CD4-positive, alpha-beta T cell treated with Interleukin-10 for 1 hour (primary cell): ENCODE measurements around the gene PPDPF.
"Not testable (repeated sequence)": the region's sequence is repeated elsewhere in the genome, so short reads cannot be mapped to it uniquely, and the experiment has no call there.

Experiments used
- DNase-seq: peaks from one replicate; pipeline ENCODE4 v3.0.0-alpha.2; 2020

Gene PPDPF

DNA sequence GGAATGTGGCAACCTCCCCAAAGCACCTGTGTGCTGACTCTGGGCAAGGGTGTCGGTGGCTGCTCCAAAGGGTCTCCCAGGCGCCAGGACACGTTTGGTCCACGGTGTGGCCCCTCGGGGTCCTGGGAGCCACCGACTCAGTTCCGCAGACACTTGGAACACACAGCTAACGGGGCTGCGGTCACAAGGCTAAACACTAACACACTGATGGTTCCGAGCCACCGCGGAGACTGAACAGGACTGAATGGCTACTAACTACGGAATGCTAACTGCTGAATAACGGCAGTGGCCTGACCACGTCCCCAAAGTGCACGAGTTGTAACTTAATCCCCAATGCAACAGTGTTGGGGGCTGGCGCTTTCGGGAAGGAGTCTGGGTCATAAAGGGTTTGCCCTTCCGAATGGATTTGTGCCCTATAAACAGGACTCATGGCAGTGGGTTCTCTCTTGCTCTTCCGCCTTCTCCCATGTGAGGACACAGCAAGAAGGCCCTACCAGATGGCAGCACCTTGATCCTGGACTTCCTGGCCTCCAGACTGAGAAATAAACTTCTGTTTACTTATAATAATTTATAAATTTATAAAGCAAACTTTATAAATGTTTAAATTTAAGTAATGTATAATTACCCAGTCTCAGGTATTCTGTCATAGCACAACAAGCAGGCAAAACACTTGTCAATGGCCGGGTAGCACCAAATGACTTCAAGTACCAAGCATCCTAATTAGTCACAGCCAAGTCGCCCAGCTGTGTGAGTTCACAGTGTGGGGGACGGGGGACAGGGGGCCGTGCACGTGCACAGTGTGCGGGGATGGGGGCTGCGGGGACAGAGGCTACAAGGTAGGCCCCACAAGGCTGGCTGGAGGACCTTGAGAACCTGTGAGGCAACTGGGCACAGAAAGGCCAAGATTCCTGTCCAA, 19.4 kb upstream of the PPDPF start:
- DNase-seq = no peak

DNA sequence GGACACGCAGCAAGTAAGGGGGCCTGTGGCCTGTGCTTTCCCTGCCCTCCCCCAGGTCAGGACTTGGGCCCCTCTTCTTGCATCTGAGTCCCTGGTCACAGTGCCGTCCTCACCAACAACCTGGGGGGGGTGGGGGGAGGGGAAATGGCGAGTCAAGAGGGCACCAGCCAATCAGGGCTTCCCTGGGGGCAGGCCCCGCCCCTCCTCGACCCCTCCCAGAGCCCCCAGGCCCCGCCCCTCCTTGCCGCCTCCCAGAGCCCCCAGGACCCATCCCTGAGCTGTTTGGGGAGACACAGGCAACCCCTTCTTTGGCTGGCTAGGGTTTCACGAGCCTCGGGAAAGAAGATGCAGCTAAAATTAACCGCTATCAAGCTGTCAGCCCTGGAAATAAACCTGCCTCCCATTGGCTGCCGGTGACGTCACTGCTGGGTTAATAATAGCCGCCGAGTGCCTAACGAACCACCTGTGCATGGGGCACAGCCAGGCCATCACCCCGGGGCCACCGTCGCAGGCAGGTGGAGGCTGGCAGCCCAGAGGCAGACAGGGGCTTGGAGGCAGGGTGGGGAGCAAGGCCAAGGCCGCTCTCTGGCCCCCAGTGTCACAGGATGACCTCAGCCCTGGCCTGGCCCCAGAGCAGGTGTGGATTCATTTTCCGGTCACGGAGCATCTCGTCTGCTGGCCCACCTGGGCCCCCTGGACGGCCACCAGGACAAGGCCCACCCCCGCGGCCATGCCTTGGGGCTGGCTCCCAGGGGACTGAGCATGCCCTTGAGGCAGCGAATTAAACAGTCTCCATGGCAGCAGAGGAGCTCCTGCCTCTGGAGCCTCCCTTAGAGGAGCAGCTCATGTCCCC, 18.5 kb upstream of the PPDPF start:
- no peak for DNase-seq

DNA sequence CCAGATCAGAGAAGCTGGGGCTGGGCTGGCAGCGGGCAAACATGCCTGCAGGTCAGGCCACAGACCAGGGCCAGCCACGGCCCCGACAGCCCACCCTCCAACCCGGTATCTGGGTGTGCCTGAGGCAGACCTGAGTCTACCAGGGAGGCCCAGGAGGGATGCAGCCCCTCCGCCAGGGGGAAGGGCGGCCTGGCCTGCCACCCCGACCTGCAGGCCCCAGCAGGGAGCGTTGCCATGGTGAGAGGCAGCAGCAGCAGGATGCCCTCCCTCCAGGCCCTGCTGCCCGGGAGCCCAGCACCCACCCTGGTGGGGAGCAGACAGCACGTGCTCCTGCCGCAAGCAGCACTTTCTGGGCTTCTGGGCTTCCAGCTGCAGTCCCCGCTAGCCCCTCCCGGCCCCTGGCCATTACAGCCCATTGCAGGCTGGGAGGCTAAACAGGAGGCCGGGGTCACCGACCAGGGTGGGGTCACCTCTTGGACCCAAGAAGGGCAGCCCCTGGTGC, 17.8 kb upstream of the PPDPF start:
- DNase-seq = no peak

- DNase-seq = no peak
Measured at GRCh38 chr20:63503524-63503923, 17.0 kb upstream of the PPDPF start.

GRCh38 chr20:63504642-63505041, 15.9 kb upstream of the PPDPF start:
- DNase-seq = no peak

DNA sequence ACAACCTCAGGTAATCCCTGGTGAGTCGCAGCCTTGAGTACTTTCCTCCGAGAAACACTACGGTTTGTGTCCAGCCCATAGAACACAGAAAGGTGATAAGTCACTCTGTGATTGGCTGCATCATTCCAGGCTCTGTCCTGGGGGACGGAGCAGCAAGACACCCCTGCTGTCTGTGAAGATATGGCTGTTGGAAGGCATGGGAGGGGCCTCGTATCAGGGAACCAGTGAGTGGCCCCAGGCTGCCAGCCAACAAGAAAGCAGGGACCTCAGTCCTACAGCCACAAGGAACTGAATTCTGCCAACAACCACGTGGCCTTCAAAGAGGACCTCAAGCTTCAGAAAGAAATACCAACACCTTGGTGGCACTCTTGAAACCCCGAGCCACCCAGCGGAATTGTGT, 15.3 kb upstream of the PPDPF start:
- no peak for DNase-seq

- no peak for DNase-seq
Measured at GRCh38 chr20:63505723-63506122, 14.8 kb upstream of the PPDPF start.

GRCh38 chr20:63507083-63507743, 13.4 kb upstream of the PPDPF start:
- no peak for DNase-seq

DNA sequence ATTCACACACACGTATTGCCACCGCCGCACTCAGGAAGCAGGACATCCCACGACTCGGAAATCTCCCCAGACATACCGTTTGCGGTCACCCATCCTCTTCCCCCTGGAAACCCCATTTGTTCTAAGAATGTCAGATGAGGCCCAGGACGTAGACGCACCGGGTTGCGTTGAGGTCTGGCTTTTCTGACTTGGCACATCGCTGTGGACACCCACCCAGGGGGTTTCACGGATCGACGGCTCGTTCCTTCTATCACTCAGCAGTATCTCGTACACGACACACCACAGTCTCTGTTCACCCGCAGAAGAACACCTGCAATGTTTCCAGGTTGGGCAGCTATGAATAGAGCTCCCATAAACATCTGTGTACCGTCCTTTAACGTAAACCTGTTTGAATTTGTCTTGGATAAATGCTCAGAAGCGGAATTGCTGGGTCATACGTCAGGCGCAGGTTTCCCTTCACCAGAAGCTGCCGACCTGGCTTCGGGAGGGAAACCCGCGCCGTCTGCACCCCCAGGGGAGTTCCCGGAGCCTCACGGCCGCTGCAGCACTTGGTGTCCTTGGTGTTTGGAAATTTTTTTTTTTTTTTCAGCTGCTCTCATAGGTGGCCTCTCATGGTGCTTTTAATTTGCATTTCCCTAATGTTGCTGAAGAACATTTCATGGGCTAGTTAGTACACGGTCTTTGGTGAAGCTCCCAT, 12.3 kb upstream of the PPDPF start:
- DNase-seq = no peak

- no peak for DNase-seq
Measured at GRCh38 chr20:63509088-63509564, 11.4 kb upstream of the PPDPF start.

DNA sequence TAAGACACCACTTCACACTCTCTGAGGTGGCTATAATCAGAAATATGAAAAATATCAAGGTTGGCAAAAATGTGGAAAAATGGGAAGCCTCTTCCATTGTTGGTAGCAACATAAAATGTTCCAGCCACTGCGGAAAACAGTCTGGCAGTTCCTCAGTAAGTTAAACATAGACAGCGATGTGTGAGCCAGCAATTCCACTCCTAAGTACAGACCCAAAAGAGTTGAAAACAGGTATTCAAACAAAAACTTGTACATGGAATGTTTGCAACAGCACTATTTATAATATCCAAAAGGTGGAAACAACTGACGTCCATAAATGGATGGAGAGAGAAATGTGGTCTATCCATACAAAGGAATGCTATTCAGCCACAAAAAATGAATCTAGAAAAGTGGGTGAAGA, 7.4 kb upstream of the PPDPF start:
- no peak for DNase-seq

GRCh38 chr20:63514520-63514919, 6.0 kb upstream of the PPDPF start:
- not testable (repeated sequence) for DNase-seq

DNA sequence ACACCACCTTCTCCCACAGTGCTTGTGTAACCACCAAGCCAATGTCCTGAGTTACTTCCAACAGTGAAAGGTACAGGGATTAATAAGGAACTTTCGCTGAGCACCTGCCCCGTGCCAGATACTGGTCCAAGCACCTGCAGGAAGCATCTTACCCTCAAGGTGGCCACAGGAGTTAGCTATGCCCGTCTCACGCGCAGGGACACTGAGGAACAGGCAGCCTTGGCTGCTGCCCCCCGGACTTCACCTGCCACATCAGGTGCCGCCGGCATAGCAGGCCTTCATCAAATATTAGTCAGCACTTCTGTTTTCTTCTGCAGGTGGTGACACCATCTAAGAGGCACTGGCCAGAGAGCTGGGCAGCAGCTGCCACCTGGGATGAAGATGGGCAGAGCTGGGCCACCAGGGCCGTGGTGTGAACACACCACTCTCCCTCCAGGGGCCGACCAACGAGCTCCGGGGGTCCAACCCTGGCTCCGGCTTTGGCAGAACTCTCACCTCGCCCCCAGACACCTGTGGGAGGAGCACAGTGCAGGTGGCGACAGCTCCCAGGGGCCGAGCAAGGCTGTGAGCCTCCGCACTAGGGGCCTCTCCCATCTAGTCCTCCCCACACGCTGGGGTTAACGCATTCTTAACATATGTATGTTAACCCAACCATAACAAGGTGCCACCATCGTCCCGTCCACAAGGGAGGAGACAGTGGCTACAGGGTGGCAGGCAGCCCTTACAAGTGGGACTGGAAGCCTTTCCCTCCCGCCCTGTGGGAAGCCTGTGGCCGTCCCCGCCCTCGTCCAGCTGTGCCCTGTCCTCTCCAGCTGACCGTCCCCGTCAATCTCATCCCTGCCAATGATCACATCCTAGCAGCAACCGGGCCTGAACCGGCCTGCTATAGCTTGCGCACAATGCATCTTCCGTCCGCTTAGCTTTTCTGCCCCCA, 2.9 kb upstream of the PPDPF start:
- no peak for DNase-seq

DNA sequence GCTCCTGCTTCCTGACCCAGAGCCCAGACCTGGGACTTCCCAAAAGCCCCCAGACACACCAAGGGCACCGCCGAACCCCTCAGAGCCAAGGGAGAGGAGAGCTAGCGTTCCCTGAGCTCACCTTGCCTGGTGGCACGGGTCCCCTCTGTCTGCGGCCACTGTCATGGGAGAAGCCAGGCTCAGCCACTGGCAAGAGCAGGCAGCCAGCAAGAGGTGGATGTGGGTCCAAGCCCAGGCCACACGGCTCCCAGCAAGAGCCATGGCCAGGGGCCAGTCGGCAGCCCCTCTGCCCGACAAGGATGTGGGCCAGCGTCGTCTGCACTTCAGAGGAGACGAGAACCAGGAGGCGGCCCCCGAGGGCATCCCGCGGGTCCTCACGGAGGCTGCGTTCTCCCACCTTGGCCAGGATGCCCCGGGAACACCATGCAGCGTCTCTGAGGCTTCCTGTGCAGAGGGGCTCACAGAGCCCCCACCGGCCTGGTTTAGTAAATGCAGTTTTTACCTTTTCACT, 2.2 kb upstream of the PPDPF start:
- DNase-seq = no peak

- DNase-seq = no peak
Measured at GRCh38 chr20:63518946-63519667, 1.5 kb upstream of the PPDPF start.

GRCh38 chr20:63519668-63520503, 679 bp upstream of the PPDPF start:
- peak; percentile 77 for DNase-seq

GRCh38 chr20:63520934-63521601, 503 bp downstream of the PPDPF start:
- peak; percentile 66 for DNase-seq

- DNase-seq = no peak
Measured at GRCh38 chr20:63521602-63522001, 1.0 kb downstream of the PPDPF start.
